H4 (cell line): ENCODE results near the gene GPAM. TPM values are rescaled to one million over a fixed set of nuclear protein-coding genes. Genes with fewer than 3 reads are reported as not detected.
"Not testable (repeated sequence)": the region's sequence is repeated elsewhere in the genome, so short reads cannot be mapped to it uniquely, and the experiment has no call there.

Experiments
- DNase-seq: peaks from one replicate; pipeline ENCODE4 v3.0.0-alpha.2; 2015; ENCODE audit warnings: low spot score
- total RNA-seq: library from RNA; depleted of rRNA; stranded (reverse); fragments of >200 nt; shearing (Covaris generic); gene quantifications from 2 replicates; pipeline ENCODE4 v1.2.3, GENCODE V29; 2014; rRNA removed

GPAM gene
- total RNA-seq, result 5.7 and 8.4 TPM in 2 replicates

DNA sequence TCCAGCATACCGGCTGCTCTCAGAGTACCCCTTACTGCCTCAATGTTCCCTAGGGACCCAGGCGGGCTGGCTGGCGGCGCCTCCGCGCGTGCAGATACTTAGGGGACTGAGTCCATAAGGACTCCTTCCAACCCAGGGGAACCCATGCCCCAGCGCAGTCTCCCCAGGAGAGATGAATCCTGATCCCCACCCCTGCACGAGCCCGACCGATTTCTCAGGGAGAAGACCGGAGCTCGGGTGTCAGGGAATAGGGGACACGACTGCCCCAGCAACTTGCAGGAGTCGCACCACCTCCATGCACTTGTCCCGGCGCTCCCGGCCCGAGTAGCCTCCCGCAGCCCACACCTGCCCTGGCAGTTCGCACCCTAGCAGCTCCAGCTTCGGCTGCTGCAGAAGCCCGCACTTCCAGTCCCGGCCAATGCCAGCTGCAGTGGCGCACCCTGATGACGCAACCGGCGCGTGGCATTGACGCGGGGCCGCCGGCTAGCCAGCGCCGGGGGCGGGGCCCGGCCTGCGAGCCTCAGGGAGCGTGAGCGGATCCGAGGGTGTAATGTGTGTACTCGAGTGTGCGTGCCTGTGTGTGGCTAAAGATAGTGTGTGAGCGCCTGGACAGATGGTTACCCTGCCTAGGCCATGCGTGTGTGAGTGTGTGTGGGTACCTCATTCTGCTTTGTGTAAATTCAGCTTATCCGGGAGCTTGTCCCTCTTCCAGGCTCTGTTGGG is at the start of gene GPAM:
TSS of gene GPAM (minus strand) at position 437 of the 723 bp plus-strand sequence. CDS start 1,981 bp downstream, outside the sequence.
- peak; percentile 70 for DNase-seq

DNA sequence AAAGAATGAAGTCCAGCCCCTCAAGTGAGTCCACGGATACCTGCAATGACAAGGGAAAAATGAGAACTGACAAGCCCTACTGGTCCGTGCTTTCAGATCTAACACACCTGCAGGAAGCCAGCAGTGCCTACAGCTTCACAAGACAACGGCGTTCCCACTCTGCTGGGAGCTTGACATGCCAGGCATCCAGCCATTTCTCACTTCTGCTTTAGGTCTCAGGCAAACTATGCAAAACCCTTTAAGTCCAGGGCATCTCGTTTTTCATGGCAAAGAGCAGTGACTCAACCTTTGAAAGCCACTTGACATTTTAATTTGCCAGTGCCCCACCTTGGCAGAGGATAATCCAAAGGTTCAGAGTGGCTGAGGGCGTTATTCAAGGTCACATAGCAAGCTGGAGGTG is 49.1 kb upstream of the GPAM start:
- DNase-seq, result no peak

DNA sequence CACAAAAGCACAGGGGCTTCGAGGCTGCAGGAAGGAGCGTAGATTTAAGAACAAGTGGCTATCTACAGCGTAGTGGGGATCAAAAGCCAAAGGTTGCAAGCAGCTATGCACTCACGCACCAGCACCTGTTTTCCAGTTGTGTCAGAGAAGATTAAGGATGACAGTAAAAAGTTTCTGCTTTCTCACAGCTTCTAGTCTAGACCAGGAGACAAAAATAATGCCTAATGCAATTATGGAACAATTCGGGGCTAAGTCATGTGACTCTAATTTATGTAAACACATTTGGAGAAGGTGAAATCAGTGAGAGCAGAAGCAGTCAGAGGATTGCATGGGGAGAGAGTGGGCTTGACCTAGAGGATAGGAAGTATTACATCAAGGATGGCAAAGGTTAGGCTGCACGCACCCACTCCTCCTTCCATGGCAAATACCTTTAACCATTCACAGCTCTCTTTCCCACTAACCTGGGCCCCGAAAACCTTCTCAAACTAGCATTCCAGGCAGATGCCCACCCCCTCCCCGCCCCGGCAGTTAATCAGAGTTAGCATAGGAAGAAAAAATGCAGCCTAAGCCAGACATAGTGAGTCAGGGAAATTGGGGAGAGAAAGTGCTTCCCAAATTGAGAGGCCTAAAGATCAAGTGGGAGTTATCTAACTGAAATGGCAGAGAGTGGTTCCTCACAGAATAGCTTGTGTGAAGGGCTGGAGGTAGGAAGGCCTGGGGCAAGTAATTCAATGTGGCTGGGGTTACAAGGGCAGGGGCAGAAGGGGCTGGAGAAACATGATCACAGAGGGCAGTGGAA is 48.2 kb upstream of the GPAM start:
- DNase-seq, result no peak

GRCh38 chr10:112230325-112230988 is 46.9 kb upstream of the GPAM start:
- no peak for DNase-seq

DNA sequence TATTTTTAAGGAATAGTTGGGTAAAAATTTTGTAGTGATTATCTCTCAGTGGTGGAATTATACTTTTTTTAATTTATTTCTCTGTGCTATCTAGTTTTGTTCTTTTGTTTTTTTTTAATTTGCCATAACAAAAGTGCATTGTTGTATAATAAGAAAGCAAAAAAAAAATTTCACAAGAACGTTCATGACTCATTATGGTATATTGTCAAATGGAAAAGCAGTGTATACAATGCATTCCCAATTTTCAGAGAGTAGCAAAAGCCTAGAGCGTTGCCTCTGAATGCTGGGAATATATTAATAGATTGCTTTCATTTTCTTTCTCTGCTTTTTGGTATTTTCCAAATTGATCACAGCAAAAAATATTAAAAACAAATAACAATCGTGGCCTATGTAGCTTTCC is 46.3 kb upstream of the GPAM start:
- DNase-seq, result no peak

DNA sequence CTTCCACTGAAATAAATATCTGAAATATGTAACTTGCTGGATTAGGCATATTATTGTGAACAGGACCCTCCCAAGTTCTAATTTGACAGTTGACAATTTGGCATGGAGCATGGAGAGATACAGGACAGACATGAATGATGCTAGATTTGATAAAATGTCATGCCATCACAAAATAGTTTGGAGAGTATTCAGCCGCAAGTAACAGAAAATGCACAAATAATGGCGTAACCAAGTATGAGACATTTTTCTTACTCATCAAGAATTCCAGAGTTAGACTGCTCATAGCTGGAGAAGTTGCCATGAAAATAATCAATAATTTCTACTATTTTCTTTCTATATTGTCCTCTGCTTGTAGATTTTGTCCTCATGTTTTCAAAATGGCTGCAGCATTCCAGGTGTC is 45.5 kb upstream of the GPAM start:
- no peak for DNase-seq

DNA sequence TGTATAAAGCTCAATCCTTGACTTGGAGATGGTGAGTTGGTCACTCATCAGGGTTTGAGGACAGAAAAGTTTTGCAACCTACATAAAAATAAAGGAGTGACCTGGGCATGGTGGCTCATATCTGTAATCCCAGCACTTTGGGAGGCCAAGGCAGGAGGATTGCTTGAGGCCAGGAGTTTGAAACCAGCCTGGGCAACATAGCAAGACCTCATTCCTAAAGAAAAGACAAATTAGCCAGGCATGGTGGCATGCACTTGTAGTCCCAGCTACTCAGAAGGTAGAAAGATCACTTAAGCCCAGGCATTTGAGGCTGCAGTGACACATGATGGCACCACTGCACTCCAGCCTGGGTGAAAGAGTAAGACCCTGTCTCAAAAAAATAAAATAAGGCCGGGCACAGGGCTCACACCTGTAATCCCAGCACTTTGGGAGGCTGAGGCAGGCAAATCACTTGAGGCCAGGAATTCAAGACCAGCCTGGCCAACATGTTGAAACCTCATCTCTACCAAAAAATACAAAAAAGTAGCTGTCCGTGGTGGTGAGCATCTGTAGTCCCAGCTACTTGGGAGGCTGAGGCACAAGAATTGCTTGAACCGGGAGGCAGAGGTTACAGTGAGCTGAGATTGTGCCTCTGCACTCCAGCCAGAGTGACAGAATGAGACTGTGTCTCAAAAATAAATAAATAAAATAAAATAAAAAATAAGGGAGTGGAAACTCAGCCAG is 45.0 kb upstream of the GPAM start:
- not testable (repeated sequence) for DNase-seq

GRCh38 chr10:112227331-112227987 is 43.9 kb upstream of the GPAM start:
- peak; percentile 19 for DNase-seq

DNA sequence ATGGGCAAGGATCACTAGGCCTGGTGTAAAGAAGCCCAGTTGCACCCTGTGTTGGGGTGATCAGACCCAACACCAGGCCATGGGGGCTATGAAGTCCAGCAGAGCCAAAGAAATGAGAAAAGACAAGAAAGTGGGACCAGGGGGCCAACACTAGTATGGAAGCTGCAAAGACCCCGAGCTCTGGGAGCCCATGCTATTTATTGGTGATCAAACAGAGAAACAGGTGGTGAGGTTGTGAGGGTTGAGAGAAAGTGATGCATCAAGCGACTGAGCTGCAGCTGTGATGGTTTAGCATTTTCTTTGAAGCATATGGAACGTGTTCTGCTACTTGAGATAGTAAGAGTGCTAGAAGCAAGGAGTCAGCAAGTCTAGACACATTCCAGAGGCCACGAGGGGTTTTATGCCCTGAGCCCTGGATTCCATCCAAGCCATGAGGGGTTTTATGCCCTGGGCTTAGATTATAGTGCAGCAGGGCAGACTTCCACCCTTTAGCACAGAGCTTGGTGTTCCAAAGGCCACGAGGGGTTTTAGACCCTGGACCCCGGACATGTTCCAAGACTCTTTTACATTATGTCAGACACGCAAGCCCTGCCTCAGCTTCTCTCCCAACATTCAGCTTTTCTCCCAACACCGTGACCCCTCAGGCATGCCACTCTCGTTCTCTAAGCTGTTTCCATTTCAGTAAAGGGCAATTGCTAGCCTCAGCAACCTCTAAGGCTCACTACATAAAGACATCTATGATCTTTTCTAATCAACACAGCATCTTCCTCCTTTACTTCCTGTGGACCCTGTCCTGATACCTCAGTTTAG is 43.1 kb upstream of the GPAM start:
- DNase-seq, result no peak

- no peak for DNase-seq
Measured at GRCh38 chr10:112225771-112226438, 42.3 kb upstream of the GPAM start.

- DNase-seq, result no peak
Measured at GRCh38 chr10:112224933-112225529, 41.5 kb upstream of the GPAM start.

DNA sequence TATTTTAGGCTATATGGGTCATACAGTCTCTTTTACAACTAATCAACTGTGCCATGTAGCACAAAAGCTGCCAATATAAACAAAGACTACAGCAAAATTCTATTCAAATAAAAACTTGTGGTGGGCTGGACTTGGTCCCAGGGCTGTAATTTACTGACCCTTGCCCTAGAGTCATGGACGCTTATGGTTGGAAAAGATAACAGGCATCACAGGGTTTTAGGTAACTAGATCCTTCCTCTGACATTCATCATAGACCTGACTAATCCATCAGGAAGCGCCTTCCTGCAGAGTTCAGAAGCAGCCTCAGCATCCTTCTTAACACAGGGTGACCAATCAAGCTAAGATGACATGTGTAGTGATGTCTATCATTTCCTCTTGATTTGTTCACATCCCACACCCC is 40.2 kb upstream of the GPAM start:
- no peak for DNase-seq

DNA sequence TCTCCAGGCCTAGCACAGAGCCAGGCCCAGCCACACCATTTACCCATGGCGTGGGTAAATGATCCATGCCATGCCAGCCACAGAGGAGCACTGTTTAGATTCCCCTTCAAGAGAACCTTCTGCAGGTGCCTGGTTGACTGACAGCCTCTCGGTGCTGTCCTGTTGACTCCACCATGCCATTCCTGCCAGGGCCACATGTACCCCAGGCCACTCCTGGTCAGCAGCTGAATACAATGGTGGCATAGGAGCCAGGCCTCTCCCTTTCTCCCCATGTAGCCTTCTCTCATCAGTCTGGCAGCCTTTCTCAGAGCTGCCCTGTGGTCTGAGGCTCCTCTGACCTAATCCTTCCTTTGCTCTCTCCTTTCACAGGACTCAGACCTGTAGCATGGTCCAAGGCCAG is 39.2 kb upstream of the GPAM start:
- DNase-seq, result no peak

- no peak for DNase-seq
Measured at GRCh38 chr10:112221545-112221944, 38.0 kb upstream of the GPAM start.

GRCh38 chr10:112218960-112219359 is 35.4 kb upstream of the GPAM start:
- no peak for DNase-seq

DNA sequence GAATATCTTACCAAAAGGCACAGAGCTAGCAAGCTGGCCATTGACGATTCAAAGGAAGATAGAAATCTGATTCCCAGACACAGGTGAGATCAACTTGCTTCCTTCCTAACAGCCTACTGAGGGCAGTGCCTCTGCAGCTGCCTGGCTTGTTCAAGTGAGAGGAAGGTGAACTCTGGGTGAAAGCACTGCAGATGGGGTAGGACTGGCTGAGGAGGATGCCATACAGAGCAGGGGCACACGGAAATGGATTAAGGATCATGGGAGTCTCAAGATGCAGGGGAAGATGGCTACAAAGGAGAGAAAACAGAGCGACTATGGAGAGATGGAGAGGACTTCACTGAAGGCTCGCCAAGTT is 34.4 kb upstream of the GPAM start:
- no peak for DNase-seq

- DNase-seq, result no peak
Measured at GRCh38 chr10:112217386-112218035, 33.9 kb upstream of the GPAM start.

DNA sequence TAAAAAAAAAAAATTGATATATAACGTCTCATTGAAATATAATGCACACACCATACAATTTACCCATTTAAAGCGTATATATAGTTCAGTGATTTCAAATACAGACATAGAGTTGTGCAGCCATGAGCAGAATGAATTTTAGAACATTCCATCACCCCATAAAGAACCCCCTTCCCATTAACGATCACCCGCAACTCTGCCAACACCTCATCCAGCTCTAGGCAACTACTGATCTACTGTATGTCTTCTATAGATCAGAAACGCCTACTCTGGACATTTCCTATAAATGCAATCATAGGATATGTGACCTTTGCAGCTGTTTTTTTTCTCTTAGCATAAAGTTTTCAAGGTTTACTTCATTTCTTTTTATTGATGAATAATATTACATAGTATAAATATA is 33.4 kb upstream of the GPAM start:
- no peak for DNase-seq

DNA sequence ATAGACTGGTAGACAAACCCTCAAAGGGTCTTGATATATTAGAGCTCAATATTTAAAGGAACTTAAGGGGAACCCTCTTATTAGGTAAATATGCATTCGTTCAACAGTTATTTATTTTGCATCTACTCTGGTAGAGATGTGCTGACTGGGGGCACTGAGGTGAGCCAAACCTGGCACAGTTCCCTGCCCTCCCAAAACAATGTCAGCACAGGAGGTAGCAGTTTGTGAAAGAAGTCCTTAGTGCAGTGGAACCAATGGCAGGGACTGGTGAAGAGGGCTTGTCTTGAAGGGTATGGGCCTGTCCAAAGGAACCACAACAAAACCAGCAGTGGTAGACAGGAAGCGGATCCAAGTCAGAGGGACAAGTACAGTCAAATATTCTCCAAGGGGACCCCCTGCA is 32.6 kb upstream of the GPAM start:
- DNase-seq, result no peak
